Stomach smooth muscle (tissue), 2 donors: Measurements from ENCODE around the gene TXK.

Experiments used
- H3K27ac ChIP-seq: one replicate; pipeline ENCODE4 v1.7.0; 2013; ENCODE audit warnings: mild to moderate bottlenecking, low read length, inconsistent platforms
- H3K27me3 ChIP-seq, 2 donors: one replicate each; pipeline ENCODE4 v1.7.0; 2013; ENCODE audit warnings: low read length in 2 of 2; ENCODE audit not compliant: insufficient read depth in 2 of 2, control insufficient read depth in 1 of 2
- H3K36me3 ChIP-seq, 2 donors: one replicate each; pipeline ENCODE4 v1.7.0; 2013; ENCODE audit warnings: low read length in 2 of 2; ENCODE audit not compliant: control insufficient read depth in 2 of 2, insufficient read depth in 2 of 2
- H3K4me1 ChIP-seq: one replicate; pipeline ENCODE4 v1.7.0; 2013; ENCODE audit warnings: low read length; ENCODE audit not compliant: control insufficient read depth, insufficient read depth
- H3K4me3 ChIP-seq, 2 donors: one replicate each; pipeline ENCODE4 v1.7.0; 2013; ENCODE audit warnings: low read length in 2 of 2
- H3K9ac ChIP-seq, 2 donors: one replicate each; pipeline ENCODE4 v1.7.0; 2013; ENCODE audit warnings: low read length in 2 of 2, mild to moderate bottlenecking in 1 of 2
- H3K9me3 ChIP-seq, 2 donors: one replicate each; pipeline ENCODE4 v1.7.0; 2013; ENCODE audit warnings: low read length in 2 of 2; ENCODE audit not compliant: control insufficient read depth in 2 of 2
- donor health status: healthy.
- donor health status: Pancreatic carcinoma.

TXK gene

GRCh38 chr4:48038666-48039065 is 95.4 kb downstream of the TXK start:
- no peak overlapping the region for H3K4me3 ChIP-seq
- no peak overlapping the region for H3K9ac ChIP-seq
- H3K36me3 ChIP-seq, result no peaks in the 10 kb centered on the region
- H3K27ac ChIP-seq, result no peak overlapping the region
- H3K9me3 ChIP-seq, result no peaks in the 10 kb centered on the region
- no peaks in the 10 kb centered on the region for H3K27me3 ChIP-seq
- no peaks in the 10 kb centered on the region for H3K4me1 ChIP-seq

- no peaks in the 10 kb centered on the region for H3K4me1 ChIP-seq
- no peaks in the 10 kb centered on the region for H3K36me3 ChIP-seq
- no peak overlapping the region for H3K9ac ChIP-seq
Observed at GRCh38 chr4:48037117-48037462, 97.0 kb downstream of the TXK start.

GRCh38 chr4:48035952-48036351 is 98.1 kb downstream of the TXK start:
- Histone ChIP-seq H3K27ac (no peak overlapping the region), H3K9me3 (no peaks in the 10 kb centered on the region), H3K4me1 (no peaks in the 10 kb centered on the region), H3K27me3 (no peaks in the 10 kb centered on the region), H3K9ac (no peak overlapping the region), H3K4me3 (no peak overlapping the region), H3K36me3 (no peaks in the 10 kb centered on the region)

More at GRCh38 chr4:48037117-48037462, 97.0 kb downstream of the TXK start:
- no peak overlapping the region for H3K27ac ChIP-seq
- no peaks in the 10 kb centered on the region for H3K27me3 ChIP-seq
- H3K4me3 ChIP-seq, result no peak overlapping the region
- no peaks in the 10 kb centered on the region for H3K9me3 ChIP-seq

GRCh38 chr4:48033825-48034413 is 100.1 kb downstream of the TXK start:
- Histone ChIP-seq H3K9ac (no peak overlapping the region), H3K36me3 (no peaks in the 10 kb centered on the region), H3K9me3 (no peaks in the 10 kb centered on the region), H3K4me3 (no peak overlapping the region), H3K27ac (no peak overlapping the region), H3K27me3 (no peaks in the 10 kb centered on the region), H3K4me1 (no peaks in the 10 kb centered on the region)

GRCh38 chr4:48033412-48033811 is 100.6 kb downstream of the TXK start:
- H3K4me3 ChIP-seq, result no peak overlapping the region
- H3K36me3 ChIP-seq, result no peaks in the 10 kb centered on the region
- no peaks in the 10 kb centered on the region for H3K4me1 ChIP-seq
- no peaks in the 10 kb centered on the region for H3K9me3 ChIP-seq
- H3K27ac ChIP-seq, result no peak overlapping the region
- no peaks in the 10 kb centered on the region for H3K27me3 ChIP-seq
- no peak overlapping the region for H3K9ac ChIP-seq

- Histone ChIP-seq H3K36me3 (no peaks in the 10 kb centered on the region), H3K4me3 (no peak overlapping the region), H3K9ac (no peak overlapping the region), H3K27me3 (no peaks in the 10 kb centered on the region), H3K4me1 (no peaks in the 10 kb centered on the region), H3K9me3 (no peaks in the 10 kb centered on the region), H3K27ac (no peak overlapping the region)
Observed at GRCh38 chr4:48032721-48033120, 101.3 kb downstream of the TXK start.

- Histone ChIP-seq H3K36me3 (no peaks in the 10 kb centered on the region), H3K9ac (no peak overlapping the region), H3K4me3 (no peak overlapping the region), H3K27ac (no peak overlapping the region), H3K4me1 (no peaks in the 10 kb centered on the region), H3K27me3 (no peaks in the 10 kb centered on the region), H3K9me3 (no peaks in the 10 kb centered on the region)
Observed at GRCh38 chr4:48031802-48032525, 102.1 kb downstream of the TXK start.

GRCh38 chr4:48030470-48030869 is 103.6 kb downstream of the TXK start:
- Histone ChIP-seq H3K27me3 (no peaks in the 10 kb centered on the region), H3K9ac (no peak overlapping the region), H3K9me3 (no peaks in the 10 kb centered on the region), H3K4me3 (no peak overlapping the region), H3K36me3 (no peaks in the 10 kb centered on the region), H3K27ac (no peak overlapping the region), H3K4me1 (no peaks in the 10 kb centered on the region)

GRCh38 chr4:48028696-48029095 is 105.4 kb downstream of the TXK start:
- Histone ChIP-seq H3K4me3 (no peak overlapping the region), H3K36me3 (no peaks in the 10 kb centered on the region), H3K27me3 (peaks cover 0 to 3% of the 10 kb centered on the region in 2 donors), H3K27ac (no peak overlapping the region), H3K9me3 (no peaks in the 10 kb centered on the region), H3K9ac (no peak overlapping the region), H3K4me1 (no peaks in the 10 kb centered on the region)

- no peaks in the 10 kb centered on the region for H3K9me3 ChIP-seq
- H3K27ac ChIP-seq, result no peak overlapping the region
- peaks cover 0 to 3% of the 10 kb centered on the region in 2 donors for H3K27me3 ChIP-seq
- H3K4me1 ChIP-seq, result no peaks in the 10 kb centered on the region
- no peak overlapping the region for H3K4me3 ChIP-seq
- H3K9ac ChIP-seq, result no peak overlapping the region
- no peaks in the 10 kb centered on the region for H3K36me3 ChIP-seq
Observed at GRCh38 chr4:48027653-48028052, 106.4 kb downstream of the TXK start.

GRCh38 chr4:48025005-48025404 is 109.0 kb downstream of the TXK start:
- Histone ChIP-seq H3K27me3 (peaks cover 0 to 3% of the 10 kb centered on the region in 2 donors), H3K9me3 (no peaks in the 10 kb centered on the region), H3K9ac (no peak overlapping the region), H3K27ac (no peak overlapping the region), H3K4me3 (no peak overlapping the region), H3K4me1 (no peaks in the 10 kb centered on the region), H3K36me3 (no peaks in the 10 kb centered on the region)
